Esophagus squamous epithelium (tissue), 5 donors: ENCODE data around the gene CHST11. TPM values are rescaled to one million over a fixed set of nuclear protein-coding genes. Genes with fewer than 3 reads are reported as not detected.

ENCODE experiments used
- DNase-seq: peaks from one replicate; lab custom pipeline; 2025; lab: John Stamatoyannopoulos, UW
- H3K27ac ChIP-seq, 4 donors: fragments of 200-600 bp; sonication (generic); one replicate each; pipeline ENCODE4 v1.5.1; 2016 to 2019; ENCODE audit warnings: mild to moderate bottlenecking in 1 of 4
- H3K27me3 ChIP-seq, 4 donors: fragments of 200-600 bp; sonication (generic); 1 replicate in 3 of 4; 2 replicates in 1 of 4; pipeline versions ENCODE4 v1.5.1 to v1.6.0; 2017 to 2021; ENCODE audit warnings: antibody characterized with exemption in 1 of 4
- H3K36me3 ChIP-seq, 3 donors: fragments of 200-600 bp; sonication (generic); one replicate each; pipeline ENCODE4 v1.5.1; 2016 to 2019
- H3K4me1 ChIP-seq, 3 donors: fragments of 200-600 bp; sonication (generic); one replicate each; pipeline ENCODE4 v1.5.1; 2017 to 2019
- H3K4me3 ChIP-seq, 4 donors: fragments of 200-600 bp; sonication (generic); 1 replicate in 3 of 4; 2 replicates in 1 of 4; pipeline ENCODE4 v1.5.1; 2016 to 2019; ENCODE audit warnings: mild to moderate bottlenecking in 2 of 4, moderate library complexity in 1 of 4
- H3K9me3 ChIP-seq, 3 donors: fragments of 200-600 bp; sonication (generic); one replicate each; pipeline ENCODE4 v1.5.1; 2016 to 2019
- POLR2A ChIP-seq, 4 donors: fragments of 450-650 bp; IDR thresholded peaks; one replicate each; pipeline ENCODE4 v1.6.1; 2017; ENCODE audit warnings: antibody characterized with exemption in 4 of 4, mild to moderate bottlenecking in 4 of 4, moderate library complexity in 3 of 4
- WGBS, 2 donors: methylation state at CpG; one replicate each; pipeline ENCODE4 v1.1.5; 2018; 5-methylcytosine and 5-hydroxymethylcytosine counted together
- intact Hi-C: fragments of 100-400 bp; cut with DNase I; formaldehyde crosslinking; loops from one replicate; pipeline ENCODE4 v1.15.0; 2022
- total RNA-seq, 4 donors: library from RNA; depleted of rRNA; stranded (reverse); fragments of >200 nt; gene quantifications; one replicate each; pipeline ENCODE4 v1.1.0, GENCODE V29; 2016
- TF ChIP-seq, protein P1 (sequence below), 6 experiments: fragments of 450-650 bp in 4 of 6; fragments of 200-600 bp in 2 of 6; sonication (generic) in 2 of 6; IDR thresholded peaks; one replicate each; pipeline ENCODE4 v1.5.1; 2016 to 2019; ENCODE audit warnings: antibody characterized with exemption in 6 of 6, mild to moderate bottlenecking in 4 of 6, moderate library complexity in 4 of 6
- donor health status: DM: yes; HTN: yes; CAD: no.

The CHST11 gene
- total RNA-seq, 4 donors from 2014 or later = 6.3 to 12.6 (median 10.3) TPM

GRCh38 chr12:104701756-104702155 lies 245.0 kb downstream of the CHST11 start:
- H3K4me1 ChIP-seq = no peaks in the 10 kb centered on the region
- WGBS, 2 donors = 96 to 100% methylated on average over 2 of the region's 3 CpGs

DNA sequence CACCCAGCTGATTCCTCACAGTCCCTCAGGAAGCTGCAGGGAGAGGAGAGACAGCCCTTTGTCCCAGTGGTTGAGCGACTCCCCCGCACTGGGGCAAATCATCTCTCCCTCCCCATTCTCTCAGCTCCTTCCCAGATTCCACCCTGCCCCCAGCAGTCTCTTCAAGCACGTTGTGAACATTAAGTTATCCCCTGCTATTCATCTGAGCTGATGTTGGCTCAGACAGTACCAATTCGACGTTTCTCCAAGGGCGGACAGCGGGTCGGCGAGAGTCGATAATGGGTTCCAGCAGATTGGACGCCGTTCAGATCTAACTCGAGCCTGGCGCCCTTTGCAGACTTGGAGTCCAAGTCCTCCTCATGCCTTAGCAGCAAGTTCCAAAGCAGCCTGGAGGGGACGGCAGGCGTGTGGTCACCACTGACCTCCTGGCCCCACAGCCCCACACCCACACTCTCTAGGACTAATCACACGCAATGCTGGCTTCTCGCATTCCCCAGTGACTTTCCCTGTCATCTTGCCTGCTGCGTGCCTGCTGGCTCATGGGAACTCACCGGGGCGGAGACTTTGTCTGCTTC lies 245.9 kb downstream of the CHST11 start:
- TF ChIP-seq, protein P1, sequence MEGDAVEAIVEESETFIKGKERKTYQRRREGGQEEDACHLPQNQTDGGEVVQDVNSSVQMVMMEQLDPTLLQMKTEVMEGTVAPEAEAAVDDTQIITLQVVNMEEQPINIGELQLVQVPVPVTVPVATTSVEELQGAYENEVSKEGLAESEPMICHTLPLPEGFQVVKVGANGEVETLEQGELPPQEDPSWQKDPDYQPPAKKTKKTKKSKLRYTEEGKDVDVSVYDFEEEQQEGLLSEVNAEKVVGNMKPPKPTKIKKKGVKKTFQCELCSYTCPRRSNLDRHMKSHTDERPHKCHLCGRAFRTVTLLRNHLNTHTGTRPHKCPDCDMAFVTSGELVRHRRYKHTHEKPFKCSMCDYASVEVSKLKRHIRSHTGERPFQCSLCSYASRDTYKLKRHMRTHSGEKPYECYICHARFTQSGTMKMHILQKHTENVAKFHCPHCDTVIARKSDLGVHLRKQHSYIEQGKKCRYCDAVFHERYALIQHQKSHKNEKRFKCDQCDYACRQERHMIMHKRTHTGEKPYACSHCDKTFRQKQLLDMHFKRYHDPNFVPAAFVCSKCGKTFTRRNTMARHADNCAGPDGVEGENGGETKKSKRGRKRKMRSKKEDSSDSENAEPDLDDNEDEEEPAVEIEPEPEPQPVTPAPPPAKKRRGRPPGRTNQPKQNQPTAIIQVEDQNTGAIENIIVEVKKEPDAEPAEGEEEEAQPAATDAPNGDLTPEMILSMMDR (IDR thresholded peaks at IDR 0.05) = no peak
- TF ChIP-seq POLR2A (IDR thresholded peaks at IDR 0.05) = no peak
- peak overlapping the region in 2 of 4 donors; percentile 0 to 15 for H3K27ac ChIP-seq
- no peak for DNase-seq

More at GRCh38 chr12:104701756-104702155, 245.0 kb downstream of the CHST11 start:
- intact Hi-C loops = no loop called here
- no peak overlapping the region for H3K27ac ChIP-seq
- no peaks in the 10 kb centered on the region for H3K9me3 ChIP-seq
- H3K4me3 ChIP-seq = no peak overlapping the region
- no peak for DNase-seq
- no peaks in the 10 kb centered on the region for H3K36me3 ChIP-seq
- TF ChIP-seq POLR2A (IDR thresholded peaks at IDR 0.05) = no peak
- TF ChIP-seq, protein P1 (IDR thresholded peaks at IDR 0.05) = no peak
- H3K27me3 ChIP-seq = no peaks in the 10 kb centered on the region

GRCh38 chr12:104703372-104703771 lies 246.6 kb downstream of the CHST11 start:
- DNase-seq = no peak
- TF ChIP-seq, protein P1 (IDR thresholded peaks at IDR 0.05) = no peak
- TF ChIP-seq POLR2A (IDR thresholded peaks at IDR 0.05) = no peak
- Histone ChIP-seq H3K9me3 (no peaks in the 10 kb centered on the region), H3K36me3 (no peaks in the 10 kb centered on the region), H3K27me3 (no peaks in the 10 kb centered on the region), H3K4me1 (no peaks in the 10 kb centered on the region), H3K27ac (no peak overlapping the region), H3K4me3 (no peak overlapping the region)
- WGBS, 2 donors = 94 to 97% methylated on average over 8 of the region's 8 CpGs
- intact Hi-C loops = no loop called here

More for the DNA sequence above, 245.9 kb downstream of the CHST11 start:
- no peaks in the 10 kb centered on the region for H3K4me1 ChIP-seq
- no peaks in the 10 kb centered on the region for H3K27me3 ChIP-seq
- intact Hi-C loops = no loop called here
- WGBS, 2 donors = 48 to 78% methylated on average over 20 to 21 of the region's 21 CpGs
- no peaks in the 10 kb centered on the region for H3K36me3 ChIP-seq
- H3K9me3 ChIP-seq = no peaks in the 10 kb centered on the region
- H3K4me3 ChIP-seq = peak overlapping the region in 1 of 4 donors; percentile 25

DNA sequence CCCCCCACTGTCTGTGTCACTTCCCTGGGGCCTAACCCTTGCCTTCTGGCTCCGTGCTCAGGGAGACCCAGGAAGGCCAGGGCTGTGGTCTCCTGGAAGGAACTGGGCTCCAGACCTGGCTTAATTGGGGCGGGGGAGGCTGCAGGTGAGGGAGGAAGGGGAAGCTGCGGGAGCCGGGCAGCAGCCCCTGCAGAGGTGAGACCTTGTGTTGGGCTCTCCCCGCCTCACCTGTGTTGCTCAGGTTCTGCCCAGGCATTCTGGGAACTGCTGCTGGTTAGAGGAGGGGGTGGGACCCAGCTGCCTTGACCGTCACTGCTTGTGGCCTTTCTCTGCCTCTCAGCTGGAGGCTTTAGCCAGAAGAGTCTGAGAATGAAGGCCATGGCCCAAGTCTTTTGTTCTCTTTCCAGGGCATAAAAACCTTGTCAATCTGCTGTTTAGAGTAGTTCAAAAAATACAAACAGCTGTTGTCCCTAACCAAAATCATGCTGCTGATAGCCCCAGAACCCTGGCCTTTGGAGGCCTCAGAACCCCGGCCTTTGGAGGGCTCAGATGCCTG lies 247.6 kb downstream of the CHST11 start:
- H3K4me1 ChIP-seq = no peaks in the 10 kb centered on the region
- TF ChIP-seq, protein P1 (IDR thresholded peaks at IDR 0.05) = no peak
- TF ChIP-seq POLR2A (IDR thresholded peaks at IDR 0.05) = no peak
- H3K36me3 ChIP-seq = no peaks in the 10 kb centered on the region
- no peaks in the 10 kb centered on the region for H3K9me3 ChIP-seq
- no peak overlapping the region for H3K27ac ChIP-seq
- 100% methylated on average over 1 to 2 of the region's 7 CpGs for WGBS, 2 donors
- no peak for DNase-seq
- intact Hi-C loops = no loop called here
- H3K4me3 ChIP-seq = no peak overlapping the region
- H3K27me3 ChIP-seq = no peaks in the 10 kb centered on the region

DNA sequence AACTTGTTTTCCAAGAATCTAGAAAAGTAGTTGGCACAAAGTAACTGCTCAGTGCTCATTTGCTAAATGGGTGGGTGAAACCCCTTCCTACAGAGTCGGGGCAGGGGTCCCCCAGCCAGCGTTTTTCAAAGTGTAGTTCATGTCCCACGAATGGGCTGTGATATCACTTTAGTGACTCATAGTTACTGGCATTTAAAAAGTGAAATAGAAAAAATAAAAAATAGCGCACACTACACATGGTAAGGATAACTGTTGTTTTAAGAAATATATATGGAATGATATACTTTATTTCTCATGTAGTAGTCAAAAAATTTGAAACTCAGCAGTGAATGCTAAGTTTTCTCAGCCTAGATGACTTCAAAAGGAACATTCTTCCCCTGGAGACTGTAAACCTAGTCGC lies 250.4 kb downstream of the CHST11 start:
- no peaks in the 10 kb centered on the region for H3K36me3 ChIP-seq
- no peaks in the 10 kb centered on the region for H3K9me3 ChIP-seq
- TF ChIP-seq POLR2A (IDR thresholded peaks at IDR 0.05) = no peak
- TF ChIP-seq, protein P1 (IDR thresholded peaks at IDR 0.05) = no peak
- intact Hi-C loops = no loop called here
- peaks cover 0 to 20% (median 3%) of the 10 kb centered on the region in 3 donors for H3K4me1 ChIP-seq
- no peak overlapping the region for H3K27ac ChIP-seq
- no peak overlapping the region for H3K4me3 ChIP-seq
- no peak for DNase-seq
- 53 to 58% methylated on average over 5 of the region's 5 CpGs for WGBS, 2 donors
- no peaks in the 10 kb centered on the region for H3K27me3 ChIP-seq
